Activated CD4-positive, alpha-beta T cell treated with anti-CD3 and anti-CD28 coated beads, Interleukin-2, Interleukin-6, amounts not matched to agents 100 ng/mL and 50 ng/mL, durations not matched to agents 16 hours and 8 hours (primary cell): ENCODE results near the gene CAMKK1.
A peak's percentile ranks its signal among the peaks of the same experiment; 100 is the strongest.

Experiments used
- DNase-seq: peaks from one replicate; pipeline ENCODE4 v3.0.0-alpha.2; 2020

CAMKK1 gene

GRCh38 chr17:3917391-3917931, 24.6 kb upstream of the CAMKK1 start:
- DNase-seq, result no peak

- DNase-seq, result no peak
These were observed 24.0 kb upstream of the CAMKK1 start for GRCh38 chr17:3916825-3917224.

GRCh38 chr17:3915995-3916696, 23.3 kb upstream of the CAMKK1 start, which contains the start of gene P2RX1:
TSS of gene P2RX1 (minus strand) at chr17:3916465. CDS start at chr17:3916225, 240 bp downstream.
- peak; percentile 61 for DNase-seq

GRCh38 chr17:3915581-3915994, 22.7 kb upstream of the CAMKK1 start:
- no peak for DNase-seq

- DNase-seq, result no peak
These were observed 21.4 kb upstream of the CAMKK1 start for GRCh38 chr17:3914312-3914670.

GRCh38 chr17:3913531-3914311, 20.9 kb upstream of the CAMKK1 start:
- DNase-seq, result peak; percentile 89

GRCh38 chr17:3912827-3913226, 20.0 kb upstream of the CAMKK1 start:
- DNase-seq, result no peak

GRCh38 chr17:3911271-3912053, 18.6 kb upstream of the CAMKK1 start:
- DNase-seq, result peak; percentile 76

- DNase-seq, result no peak
These were observed 17.8 kb upstream of the CAMKK1 start for GRCh38 chr17:3910420-3911270.

GRCh38 chr17:3909257-3909656, 16.4 kb upstream of the CAMKK1 start:
- no peak for DNase-seq

- DNase-seq, result no peak
These were observed 14.8 kb upstream of the CAMKK1 start for GRCh38 chr17:3907483-3908216.

- DNase-seq, result no peak
These were observed 14.0 kb upstream of the CAMKK1 start for GRCh38 chr17:3906881-3907280.

GRCh38 chr17:3905017-3905520, 12.2 kb upstream of the CAMKK1 start:
- DNase-seq, result no peak

- DNase-seq, result no peak
These were observed 11.6 kb upstream of the CAMKK1 start for GRCh38 chr17:3904501-3904900.

GRCh38 chr17:3903881-3904290, 11.0 kb upstream of the CAMKK1 start:
- DNase-seq, result no peak

- DNase-seq, result no peak
These were observed 10.4 kb upstream of the CAMKK1 start for GRCh38 chr17:3903051-3903825.

- DNase-seq, result no peak
These were observed 7.8 kb upstream of the CAMKK1 start for GRCh38 chr17:3900646-3901045.

- no peak for DNase-seq
These were observed 4.9 kb upstream of the CAMKK1 start for GRCh38 chr17:3897731-3898130.

GRCh38 chr17:3896968-3897235, 4.0 kb upstream of the CAMKK1 start:
- DNase-seq, result no peak

GRCh38 chr17:3896108-3896967, 3.5 kb upstream of the CAMKK1 start:
- no peak for DNase-seq
